ENCODE data around the gene PIP5K1C. TPM values are rescaled to one million over a fixed set of nuclear protein-coding genes. Genes with fewer than 3 reads are reported as not detected.

The PIP5K1C gene
- total RNA-seq, 1 experiment from 2014 or later = 26.9 TPM

GRCh38 chr19:3682286-3682685, 18.0 kb downstream of the PIP5K1C start (continued):
- TF ChIP-seq ZBTB33 (IDR thresholded peaks at IDR 0.05; ENCODE audit: extremely low read depth, insufficient replicate concordance, low read length) (no peak), POLR2A (IDR thresholded peaks at IDR 0.05; ENCODE audit: borderline replicate concordance, extremely low read depth, insufficient read depth, insufficient read length) (no peak), EGR1 (IDR thresholded peaks at IDR 0.05; ENCODE audit: low read depth) (no peak), EZH2phosphoT487 (IDR thresholded peaks at IDR 0.05; ENCODE audit: borderline replicate concordance) (no peak), ATF3 (IDR thresholded peaks at IDR 0.05) (no peak), RAD21 (IDR thresholded peaks at IDR 0.05; ENCODE audit: low read depth) (no peak), EZH2 (IDR thresholded peaks at IDR 0.05) (no peak)

GRCh38 chr19:3680939-3681338, 19.3 kb downstream of the PIP5K1C start:
- Histone ChIP-seq H4K20me1 (ENCODE audit: insufficient read depth) (no peaks in the 10 kb centered on the region), H3K4me2 (ENCODE audit: low read length) (no peak overlapping the region), H3K27ac (ENCODE audit: low read depth, low read length) (no peak overlapping the region), H3K4me3 (replicated peaks in 1 of 2; ENCODE audit: low read depth in 1 of 2, low read length in 2 of 2) (no peak overlapping the region), H3K79me2 (ENCODE audit: insufficient read depth, low read length) (peaks cover 9% of the 10 kb centered on the region; the same call in 1 of the 2 replicates), H3K4me1 (ENCODE audit: control insufficient read depth in 1 of 2, insufficient read depth in 2 of 2, low read length in 2 of 2) (peaks cover 0 to 8% of the 10 kb centered on the region in 2 experiments; a peak in 2 of 4 replicates), H3K9me2 (ENCODE audit: insufficient read depth) (no peaks in the 10 kb centered on the region), H3K36me3 (ENCODE audit: control insufficient read depth in 1 of 2, insufficient read depth in 2 of 2, low read length in 2 of 2) (no peaks in the 10 kb centered on the region), H2AFZ (ENCODE audit: low read depth, low read length, poor library complexity, severe bottlenecking) (no peak overlapping the region), H3K27me3 (ENCODE audit: insufficient read depth, low read length) (no peaks in the 10 kb centered on the region), H3K9ac (ENCODE audit: low read length) (no peak overlapping the region), H3K9me3 (ENCODE audit: control insufficient read depth in 1 of 2, insufficient read depth in 1 of 2, low read depth in 1 of 2, low read length in 2 of 2) (no peaks in the 10 kb centered on the region)
- ChIA-PET POLR2A (no interaction called here), RAD21 (ENCODE audit: low non-redundant PET in 1 of 2, low total read pairs in 2 of 2, uncharacterized antibody in 2 of 2, unreplicated experiment in 2 of 2) (no interaction called here), CTCF (no interaction called here)
- DNase-seq (ENCODE audit: low read depth, low spot score) = no peak
- no peak for TF ChIP-seq ZFX (IDR thresholded peaks at IDR 0.05)
- no peak for TF ChIP-seq FOSL1 (IDR thresholded peaks at IDR 0.05; ENCODE audit: low read depth)
- TF ChIP-seq CTCF (IDR thresholded peaks at IDR 0.05 in 2 of 3, conservative IDR thresholded peaks at IDR 0.05 in 1 of 3; ENCODE audit: borderline replicate concordance in 1 of 3, insufficient read depth in 1 of 3, low read depth in 2 of 3, low read length in 2 of 3) = no peak
- TF ChIP-seq YY1 (IDR thresholded peaks at IDR 0.05; ENCODE audit: extremely low read depth, insufficient replicate concordance, low read depth, low read length) = no peak
- TF ChIP-seq JUND (IDR thresholded peaks at IDR 0.05) = no peak
- no peak for TF ChIP-seq EGR1 (IDR thresholded peaks at IDR 0.05; ENCODE audit: low read depth)
- TF ChIP-seq EZH2phosphoT487 (IDR thresholded peaks at IDR 0.05; ENCODE audit: borderline replicate concordance) = no peak
- TF ChIP-seq POLR2AphosphoS5 (IDR thresholded peaks at IDR 0.05; ENCODE audit: low read depth, low read length) = no peak
- no peak for TF ChIP-seq SP1 (IDR thresholded peaks at IDR 0.05; ENCODE audit: low read depth)
- no peak for TF ChIP-seq RAD21 (IDR thresholded peaks at IDR 0.05; ENCODE audit: low read depth)
- intact Hi-C loops (cut with micrococcal nuclease) = no loop called here
- no TSS peak for BruUV-seq (replicated peaks)
- ATAC-seq = no peak
